A549 (cell line): ENCODE data around the gene MAVS. TPM values are rescaled to one million over a fixed set of nuclear protein-coding genes. Genes with fewer than 3 reads are reported as not detected.

Experiments
- ATOH8 ChIP-seq: fragments of 250-450 bp; sonication (Bioruptor Pico); IDR thresholded peaks from 2 replicates; pipeline ENCODE4 v1.5.0; 2020; ENCODE audit warnings: low read depth, mild to moderate bottlenecking, moderate library complexity
- BHLHE40 ChIP-seq: IDR thresholded peaks from 2 replicates; pipeline ENCODE4 v1.6.1; 2012; ENCODE audit warnings: low read depth, low read length, inconsistent platforms
- CBX2 ChIP-seq: fragments of 200-600 bp; sonication (generic); IDR thresholded peaks from 2 replicates; pipeline ENCODE4 v1.6.1; 2016; ENCODE audit warnings: low read depth, mild to moderate bottlenecking, borderline replicate concordance
- CBX8 ChIP-seq: fragments of 200-600 bp; sonication (generic); IDR thresholded peaks from 2 replicates; pipeline ENCODE4 v1.6.1; 2016
- CEBPB ChIP-seq, 2 experiments: fragments of >200 bp in 1 of 2; sonication (Bioruptor Twin) in 1 of 2; formaldehyde crosslinking in 1 of 2; IDR thresholded peaks; 2 replicates each; pipeline ENCODE4 v1.6.1; 2012 to 2016
- CHD2 ChIP-seq: fragments of 150-350 bp; IDR thresholded peaks from 2 replicates; pipeline ENCODE4 v1.6.1; 2014; ENCODE audit warnings: low read length; ENCODE audit not compliant: partially characterized antibody
- CHD4 ChIP-seq: fragments of 200-600 bp; sonication (generic); IDR thresholded peaks from 2 replicates; pipeline ENCODE4 v1.6.1; 2016; ENCODE audit warnings: antibody characterized with exemption, mild to moderate bottlenecking, borderline replicate concordance
- E2F6 ChIP-seq: IDR thresholded peaks from 2 replicates; pipeline ENCODE4 v1.6.1; 2012; ENCODE audit warnings: low read depth, borderline replicate concordance
- EHF ChIP-seq: fragments of 250-450 bp; sonication (Bioruptor Pico); IDR thresholded peaks from 2 replicates; pipeline ENCODE4 v1.5.0; 2020; ENCODE audit warnings: mild to moderate bottlenecking
- EHMT2 ChIP-seq: fragments of 200-600 bp; sonication (generic); IDR thresholded peaks from 2 replicates; pipeline ENCODE4 v1.6.1; 2016; ENCODE audit warnings: antibody characterized with exemption, low read depth, mild to moderate bottlenecking, moderate library complexity
- ELK1 ChIP-seq: fragments of 150-350 bp; IDR thresholded peaks from 2 replicates; pipeline ENCODE4 v1.6.1; 2014; ENCODE audit warnings: low read depth, mild to moderate bottlenecking, low read length
- FOSL2 ChIP-seq, 2 experiments: fragments of 450-650 bp in 1 of 2; fragments of >200 bp in 1 of 2; sonication (Bioruptor Twin) in 1 of 2; formaldehyde crosslinking; IDR thresholded peaks; 2 replicates each; pipeline versions ENCODE4 v1.5.0 to v1.6.1; 2016 to 2020; ENCODE audit warnings: mild to moderate bottlenecking in 1 of 2, moderate library complexity in 1 of 2
- FOXS1 ChIP-seq: fragments of 250-450 bp; sonication (Bioruptor Pico); IDR thresholded peaks from 2 replicates; pipeline ENCODE4 v1.5.0; 2020; ENCODE audit warnings: mild to moderate bottlenecking, moderate library complexity
- GATA3 ChIP-seq: IDR thresholded peaks from 2 replicates; pipeline ENCODE4 v1.6.1; 2012; ENCODE audit warnings: borderline replicate concordance
- HEYL ChIP-seq: fragments of 250-450 bp; sonication (Bioruptor Pico); IDR thresholded peaks from 2 replicates; pipeline ENCODE4 v1.8.0; 2021; ENCODE audit warnings: mild to moderate bottlenecking, moderate library complexity
- HOXA7 ChIP-seq: fragments of 250-450 bp; sonication (Bioruptor Pico); IDR thresholded peaks from 2 replicates; pipeline ENCODE4 v1.5.0; 2020; ENCODE audit warnings: mild to moderate bottlenecking, moderate library complexity
- HOXB5 ChIP-seq: fragments of 250-450 bp; sonication (Bioruptor Pico); IDR thresholded peaks from 2 replicates; pipeline ENCODE4 v1.5.0; 2020; ENCODE audit warnings: mild to moderate bottlenecking, moderate library complexity
- JUN ChIP-seq, 2 experiments: fragments of >200 bp; sonication (Bioruptor Twin); formaldehyde crosslinking; IDR thresholded peaks; 2 replicates in 1 of 2; 3 replicates in 1 of 2; pipeline ENCODE4 v1.6.1; 2016 to 2017
- KDM5A ChIP-seq: fragments of 200-600 bp; sonication (generic); IDR thresholded peaks from 2 replicates; pipeline ENCODE4 v1.6.1; 2016; ENCODE audit warnings: antibody characterized with exemption, mild to moderate bottlenecking
- MAFK ChIP-seq: fragments of 450-650 bp; IDR thresholded peaks from 2 replicates; pipeline ENCODE4 v1.6.1; 2014; ENCODE audit not compliant: partially characterized antibody
- MAZ ChIP-seq: fragments of 150-350 bp; IDR thresholded peaks from 2 replicates; pipeline ENCODE4 v1.6.1; 2014; ENCODE audit warnings: antibody characterized with exemption, low read depth, low read length, borderline replicate concordance
- NFE2L2 ChIP-seq: fragments of 150-350 bp; conservative IDR thresholded peaks from 2 replicates; pipeline ENCODE4 v1.6.1; 2014; ENCODE audit warnings: low read length
- NR3C1 ChIP-seq: fragments of >200 bp; sonication (Bioruptor Twin); formaldehyde crosslinking; IDR thresholded peaks from 3 replicates; pipeline ENCODE4 v1.6.1; 2017
- POLR2A ChIP-seq: IDR thresholded peaks from 2 replicates; pipeline ENCODE4 v1.6.1; 2012; ENCODE audit warnings: mild to moderate bottlenecking, low read length
- RAD21 ChIP-seq, 2 experiments: fragments of >200 bp in 1 of 2; sonication (Bioruptor Twin) in 1 of 2; formaldehyde crosslinking in 1 of 2; IDR thresholded peaks in 1 of 2; conservative IDR thresholded peaks in 1 of 2; 2 replicates in 1 of 2; 3 replicates in 1 of 2; pipeline ENCODE4 v1.6.1; 2012 to 2018; ENCODE audit warnings: inconsistent platforms in 1 of 2
- RARB ChIP-seq: fragments of 250-450 bp; sonication (Bioruptor Pico); IDR thresholded peaks from 2 replicates; pipeline ENCODE4 v1.8.0; 2021; ENCODE audit warnings: mild to moderate bottlenecking, moderate library complexity
- RCOR1 ChIP-seq: fragments of 150-350 bp; IDR thresholded peaks from 2 replicates; pipeline ENCODE4 v1.6.1; 2014; ENCODE audit warnings: antibody characterized with exemption, low read length, low read depth
- REST ChIP-seq: fragments of 200-600 bp; sonication (generic); IDR thresholded peaks from 2 replicates; pipeline ENCODE4 v1.6.1; 2016; ENCODE audit warnings: antibody characterized with exemption, mild to moderate bottlenecking, moderate library complexity
- SMC3 ChIP-seq: fragments of >200 bp; sonication (Bioruptor Twin); formaldehyde crosslinking; IDR thresholded peaks from 3 replicates; pipeline ENCODE4 v1.6.1; 2018; ENCODE audit warnings: inconsistent platforms
- ZC3H11A ChIP-seq: fragments of 450-650 bp; IDR thresholded peaks from 2 replicates; pipeline ENCODE4 v1.6.1; 2014; ENCODE audit warnings: antibody characterized with exemption, mild to moderate bottlenecking
- ZFP36 ChIP-seq: fragments of 450-650 bp; IDR thresholded peaks from 2 replicates; pipeline ENCODE4 v1.6.1; 2014; ENCODE audit warnings: borderline replicate concordance; ENCODE audit not compliant: partially characterized antibody
- ZSCAN20 ChIP-seq: fragments of 250-450 bp; sonication (Bioruptor Pico); IDR thresholded peaks from 2 replicates; pipeline ENCODE4 v1.8.0; 2022; ENCODE audit warnings: mild to moderate bottlenecking, moderate library complexity
- polyA plus RNA-seq, 4 experiments: library from polyadenylated mRNA; depleted of rRNA in 3 of 4; stranded (reverse); fragments of >200 nt; fragmentation: RNase III in 1 of 4; extraction: RNeasy Plus Mini Kit Qiagen cat#74134 plus additional on column Dnase treatment in 1 of 4; gene quantifications; 2 replicates in 3 of 4; 3 replicates in 1 of 4; pipeline ENCODE4 v1.2.3, GENCODE V29; 2011 to 2017
- TF ChIP-seq, protein P1 (sequence below): fragments of 450-650 bp; IDR thresholded peaks from 2 replicates; pipeline ENCODE4 v1.6.1; 2014; ENCODE audit warnings: antibody characterized with exemption
- TF ChIP-seq, protein P2 (sequence below): fragments of >200 bp; sonication (Bioruptor Twin); formaldehyde crosslinking; IDR thresholded peaks from 3 replicates; pipeline ENCODE4 v1.6.1; 2016
- TF ChIP-seq, protein P3 (sequence below): IDR thresholded peaks from 2 replicates; pipeline ENCODE4 v1.6.1; 2012

The MAVS gene
- polyA plus RNA-seq, 2 of the 4 experiments (the other 2 are of a cell fraction): 18.9 to 31.0 TPM

DNA sequence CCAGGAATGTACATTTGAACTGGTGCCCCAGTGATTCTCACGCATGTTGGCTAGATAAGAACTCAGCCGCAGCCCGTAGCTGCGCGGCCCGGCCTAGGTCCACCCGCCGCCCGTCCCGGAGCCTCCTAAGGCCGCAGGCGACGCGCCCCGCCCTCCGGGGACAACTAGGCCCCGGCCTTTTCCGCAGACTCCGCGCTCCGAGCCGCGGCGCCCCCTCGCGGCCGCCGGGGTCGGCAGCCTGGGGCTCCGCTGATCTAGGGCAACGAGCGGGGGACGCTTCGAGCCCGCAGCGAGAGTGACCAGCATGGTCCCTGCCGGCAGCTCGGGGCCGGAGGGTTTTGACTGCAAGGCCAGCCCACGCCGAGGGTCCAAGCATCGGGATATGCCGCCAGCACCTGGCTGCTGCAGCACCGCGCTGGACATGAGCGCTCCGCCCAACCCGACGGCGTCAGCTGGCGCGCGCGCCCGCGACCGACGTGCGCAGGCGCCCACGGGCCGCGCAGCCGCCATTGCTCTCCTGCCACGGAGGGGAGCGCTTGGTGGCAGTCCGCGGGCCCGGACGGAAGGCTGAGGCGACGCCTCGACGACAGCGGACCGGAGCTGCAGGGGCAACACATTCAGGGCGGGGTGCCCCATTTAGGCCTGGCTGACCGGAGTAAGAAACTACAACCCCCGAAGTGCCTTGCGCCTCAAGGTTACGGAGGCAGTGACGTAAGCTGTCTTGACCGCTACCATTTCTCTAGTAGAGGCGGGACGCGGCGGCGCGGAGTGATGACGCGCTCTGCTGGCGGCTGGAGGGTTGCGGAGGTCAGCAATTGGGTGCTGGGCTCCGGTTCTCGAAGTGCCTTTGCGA, 26.4 kb upstream of the MAVS start, which contains the start of gene AP5S1 (continued):
- TF ChIP-seq, protein P1, sequence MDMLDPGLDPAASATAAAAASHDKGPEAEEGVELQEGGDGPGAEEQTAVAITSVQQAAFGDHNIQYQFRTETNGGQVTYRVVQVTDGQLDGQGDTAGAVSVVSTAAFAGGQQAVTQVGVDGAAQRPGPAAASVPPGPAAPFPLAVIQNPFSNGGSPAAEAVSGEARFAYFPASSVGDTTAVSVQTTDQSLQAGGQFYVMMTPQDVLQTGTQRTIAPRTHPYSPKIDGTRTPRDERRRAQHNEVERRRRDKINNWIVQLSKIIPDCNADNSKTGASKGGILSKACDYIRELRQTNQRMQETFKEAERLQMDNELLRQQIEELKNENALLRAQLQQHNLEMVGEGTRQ: no peak
- TF ChIP-seq, protein P2, sequence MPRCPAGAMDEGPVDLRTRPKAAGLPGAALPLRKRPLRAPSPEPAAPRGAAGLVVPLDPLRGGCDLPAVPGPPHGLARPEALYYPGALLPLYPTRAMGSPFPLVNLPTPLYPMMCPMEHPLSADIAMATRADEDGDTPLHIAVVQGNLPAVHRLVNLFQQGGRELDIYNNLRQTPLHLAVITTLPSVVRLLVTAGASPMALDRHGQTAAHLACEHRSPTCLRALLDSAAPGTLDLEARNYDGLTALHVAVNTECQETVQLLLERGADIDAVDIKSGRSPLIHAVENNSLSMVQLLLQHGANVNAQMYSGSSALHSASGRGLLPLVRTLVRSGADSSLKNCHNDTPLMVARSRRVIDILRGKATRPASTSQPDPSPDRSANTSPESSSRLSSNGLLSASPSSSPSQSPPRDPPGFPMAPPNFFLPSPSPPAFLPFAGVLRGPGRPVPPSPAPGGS: peak; percentile 93
- TF ChIP-seq EHMT2 (no peak), CBX8 (no peak), ZSCAN20 (CRISPR knock-in tag) (no peak), CHD2 (no peak), EHF (CRISPR knock-in tag) (no peak), FOXS1 (peak; percentile 66), RARB (CRISPR knock-in tag) (no peak), HOXB5 (CRISPR knock-in tag) (peak; percentile 62; the same call in 1 of the 2 replicates), RCOR1 (no peak), MAZ (peak; percentile 96; the same call in 1 of the 2 replicates), RAD21 (conservative IDR thresholded peaks at IDR 0.05 in 1 of 2, IDR thresholded peaks at IDR 0.05 in 1 of 2) (peak; percentile 75 to 98), BHLHE40 (no peak), ZC3H11A (no peak), MAFK (peak; percentile 88), SMC3 (peak; percentile 100), POLR2A (peak; percentile 88), HEYL (no peak), E2F6 (peak; percentile 73; the same call in 1 of the 2 replicates), FOSL2 (IDR thresholded peaks at IDR 0.05) (no peak), FOSL2 (CRISPR knock-in tag; IDR thresholded peaks at IDR 0.05) (no peak; the same call in 1 of the 2 replicates), NR3C1 (no peak), CEBPB (IDR thresholded peaks at IDR 0.05) (peak in 1 of 2 experiments; percentile 4; a peak in 1 of 4 replicates), JUN (IDR thresholded peaks at IDR 0.05) (peak; percentile 86 to 97), HOXA7 (CRISPR knock-in tag) (no peak), ZFP36 (no peak), ATOH8 (peak; percentile 26; the same call in 1 of the 2 replicates), GATA3 (peak; percentile 46; the same call in 1 of the 2 replicates), NFE2L2 (no peak), KDM5A (peak; percentile 82; the same call in 1 of the 2 replicates), ELK1 (no peak), CHD4 (no peak), REST (no peak), CBX2 (no peak)
- TF ChIP-seq, protein P3, sequence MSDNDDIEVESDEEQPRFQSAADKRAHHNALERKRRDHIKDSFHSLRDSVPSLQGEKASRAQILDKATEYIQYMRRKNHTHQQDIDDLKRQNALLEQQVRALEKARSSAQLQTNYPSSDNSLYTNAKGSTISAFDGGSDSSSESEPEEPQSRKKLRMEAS: peak; percentile 87
